HG03469 (cell line): ENCODE results near the gene MAML3.

ENCODE experiments used
- ATAC-seq: cut with Tn5 transposase; IDR thresholded peaks from one replicate; pipeline ENCODE4 v1.9.1; 2021; ENCODE audit warnings: mild to moderate bottlenecking, moderate library complexity, moderate number of reproducible peaks; ENCODE audit not compliant: unreplicated experiment

The MAML3 gene

DNA sequence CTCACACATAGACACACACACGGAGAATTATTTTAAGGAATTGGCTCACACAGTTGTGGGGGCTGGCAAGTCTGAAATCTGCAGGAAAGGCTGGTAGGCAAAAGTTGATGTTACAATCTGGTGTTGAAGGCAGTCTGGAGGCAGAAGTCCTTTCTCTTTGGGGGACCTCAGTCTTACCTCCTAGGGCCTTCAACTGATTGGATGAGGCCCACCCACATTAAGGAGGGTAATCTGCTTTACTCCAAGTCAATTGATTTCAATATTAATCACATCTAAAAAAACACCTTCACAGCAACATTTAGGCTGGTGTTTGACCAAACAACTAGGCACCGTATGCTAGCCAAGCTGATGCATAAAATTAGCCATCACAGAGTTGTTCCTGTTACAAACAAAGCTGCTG lies 477.6 kb downstream of the MAML3 start:
- no peak for ATAC-seq

DNA sequence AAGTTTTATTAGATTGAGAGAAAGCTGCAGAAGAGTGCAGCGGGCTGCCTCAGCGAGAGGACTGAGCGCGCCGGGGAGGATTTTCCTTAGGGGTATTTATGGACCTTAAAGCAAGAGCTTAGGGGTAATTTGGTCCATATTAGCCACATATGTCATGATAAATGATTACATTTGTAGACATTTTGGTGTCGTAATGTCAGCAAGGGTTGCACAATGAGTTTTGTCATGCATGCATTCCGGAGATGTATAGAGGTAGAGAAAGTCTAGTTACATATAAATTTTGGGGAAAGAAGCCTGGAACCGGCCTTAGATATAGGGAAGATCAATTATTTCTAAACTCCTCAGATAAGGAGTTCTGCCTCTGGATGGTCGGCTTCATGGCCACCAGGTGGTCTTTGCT lies 478.3 kb downstream of the MAML3 start:
- no peak for ATAC-seq

DNA sequence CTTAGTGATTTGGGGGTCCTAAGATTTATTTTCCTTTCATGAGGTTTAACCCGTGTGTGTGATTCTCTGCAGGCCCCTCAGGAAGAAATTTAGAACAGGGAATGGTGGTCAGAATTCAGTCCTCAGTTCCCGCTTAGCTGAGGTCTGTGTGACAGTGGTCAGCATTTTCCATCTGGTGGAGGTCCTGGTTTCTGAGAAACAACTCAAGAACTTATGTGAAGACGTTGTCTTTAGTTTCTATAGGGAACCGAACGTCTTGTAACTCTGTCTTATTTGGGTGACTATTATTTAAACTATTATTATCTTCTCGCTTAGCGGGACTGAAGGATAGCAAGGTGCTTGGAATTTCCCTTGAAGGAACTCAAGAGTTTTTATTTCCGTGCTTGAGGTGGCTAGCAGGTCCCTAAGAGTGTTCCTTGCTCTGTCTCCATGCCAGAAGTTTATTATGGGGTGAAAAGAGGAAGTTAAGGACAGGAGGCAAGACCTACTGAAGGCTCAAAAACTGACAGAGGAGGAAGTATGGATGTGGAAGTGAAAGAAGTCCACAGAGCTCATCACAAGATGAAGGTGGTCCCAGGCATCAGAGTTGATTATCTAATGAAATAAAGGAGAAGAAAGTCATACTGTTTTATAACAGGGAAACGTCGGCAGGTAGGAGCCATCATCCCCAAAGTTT lies 479.0 kb downstream of the MAML3 start:
- peak; percentile 52 for ATAC-seq

DNA sequence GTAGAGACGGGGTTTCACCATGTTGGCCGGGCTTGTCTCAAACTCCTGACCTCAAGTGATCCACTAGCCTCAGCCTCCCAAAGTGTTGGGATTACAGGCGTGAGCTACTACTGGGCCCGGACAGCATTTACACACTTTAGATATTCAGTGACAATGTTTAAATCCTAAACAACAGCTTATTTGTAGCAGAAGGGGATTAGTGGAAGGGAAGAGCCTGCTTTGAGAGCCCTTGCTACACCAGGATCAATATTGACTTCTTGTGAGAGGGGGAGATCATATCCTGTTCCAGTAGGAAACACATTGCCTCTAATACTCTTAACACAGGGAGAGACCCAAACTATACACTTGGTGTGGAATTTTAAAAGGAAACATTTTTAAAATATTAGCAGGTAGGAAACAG lies 481.3 kb downstream of the MAML3 start:
- ATAC-seq, result no peak

DNA sequence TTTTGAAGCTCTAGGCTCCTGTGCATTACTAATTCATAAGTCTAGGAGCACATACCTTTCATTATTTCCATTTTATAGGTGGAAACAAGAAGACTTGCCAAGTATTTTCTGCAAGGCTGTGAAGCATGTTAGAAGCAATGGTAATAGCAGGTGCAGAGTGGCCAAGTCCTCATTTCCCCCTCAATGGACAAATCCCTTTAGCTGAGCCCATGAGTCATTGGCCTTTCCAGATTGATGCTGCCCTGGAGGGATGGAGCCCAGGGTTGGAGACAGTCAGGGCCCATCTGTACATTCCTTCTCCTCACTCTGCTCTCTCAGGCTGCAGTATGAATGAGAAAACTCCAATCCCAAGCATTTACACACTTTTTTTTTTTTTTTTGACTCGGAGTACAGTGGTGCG lies 481.8 kb downstream of the MAML3 start:
- ATAC-seq, result no peak

DNA sequence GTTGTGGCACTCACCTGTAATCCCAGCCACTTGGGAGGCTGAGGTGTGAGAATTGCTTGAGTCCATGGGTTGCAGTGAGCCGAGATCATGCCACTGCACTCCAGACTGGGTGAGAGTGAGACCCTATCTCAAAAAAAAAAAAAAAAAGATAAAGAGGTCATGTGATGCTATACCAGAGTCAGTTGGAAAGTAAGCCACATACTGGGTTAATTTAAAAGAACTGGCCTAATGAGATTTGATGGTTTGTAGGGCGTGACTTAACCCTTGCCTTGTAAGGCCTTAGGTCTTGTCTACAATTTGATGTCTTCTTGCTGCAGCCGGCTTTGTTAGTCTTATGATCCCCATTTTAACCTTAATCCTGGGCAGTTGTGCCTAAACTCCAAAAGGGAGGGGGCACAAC lies 483.2 kb downstream of the MAML3 start:
- ATAC-seq, result no peak

DNA sequence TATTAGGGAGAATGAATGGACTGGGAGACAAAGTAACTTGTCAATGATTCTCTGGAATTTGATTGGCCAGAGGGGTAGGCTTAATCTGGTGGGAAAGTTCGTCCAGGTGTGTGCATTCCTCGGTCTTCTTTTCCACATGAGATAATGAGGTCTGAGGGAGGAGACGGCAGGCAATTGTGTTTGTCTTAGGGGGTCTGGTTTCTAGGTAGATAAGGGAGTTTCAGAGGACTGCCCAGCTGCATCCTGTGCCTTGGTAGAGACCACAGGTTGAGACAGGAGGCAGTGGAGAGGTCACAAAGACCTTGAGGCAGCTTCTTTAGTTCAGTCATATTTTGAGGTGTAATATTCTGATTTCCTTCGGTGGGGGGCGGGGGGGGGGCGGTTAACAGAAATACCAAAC lies 484.1 kb downstream of the MAML3 start:
- ATAC-seq, result no peak

DNA sequence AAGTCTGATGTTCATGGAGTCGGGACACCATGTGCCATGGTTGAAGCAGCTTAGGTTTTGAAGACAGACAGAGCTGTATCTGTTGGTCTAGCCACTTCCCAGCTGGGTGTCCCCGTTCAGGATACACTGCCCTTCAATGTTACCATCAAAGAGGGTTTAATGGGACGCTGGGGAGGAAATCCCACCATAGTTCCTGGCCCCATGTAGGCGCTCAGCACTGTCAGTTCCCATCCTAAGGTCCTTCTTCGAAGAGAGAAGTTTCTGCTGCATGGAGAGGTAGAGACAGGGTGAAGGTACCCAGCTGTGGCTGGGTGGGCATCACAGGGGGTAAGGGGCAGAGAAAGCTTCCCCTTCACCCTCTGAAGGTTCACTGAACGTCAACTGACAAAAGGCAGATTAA lies 484.6 kb downstream of the MAML3 start:
- no peak for ATAC-seq

DNA sequence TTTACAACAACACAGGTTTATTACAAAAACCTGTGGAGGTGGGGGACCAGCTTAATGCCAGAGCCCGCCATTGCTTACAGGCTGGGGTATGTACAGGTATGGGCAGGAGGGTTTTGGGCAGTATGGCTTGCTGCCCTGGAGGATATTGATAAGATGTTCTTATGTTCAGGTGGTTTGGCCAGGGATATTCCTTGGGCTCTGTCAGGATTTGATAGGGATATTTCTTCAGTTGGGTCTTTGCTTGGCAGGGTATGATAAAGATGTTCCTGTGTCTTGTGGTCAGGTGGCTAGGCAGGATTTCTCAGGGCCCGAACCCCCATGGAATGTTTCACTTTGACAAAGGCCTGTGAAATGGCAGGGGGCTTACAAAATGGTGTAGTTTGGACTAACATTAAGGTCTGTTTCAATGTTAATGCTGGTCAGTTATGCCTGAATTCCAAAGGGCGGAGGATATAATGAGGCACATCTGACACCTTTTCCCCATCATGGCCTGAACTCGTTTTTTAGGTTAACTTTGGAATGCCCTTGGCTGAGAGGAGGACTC lies 485.3 kb downstream of the MAML3 start:
- ATAC-seq, result no peak

DNA sequence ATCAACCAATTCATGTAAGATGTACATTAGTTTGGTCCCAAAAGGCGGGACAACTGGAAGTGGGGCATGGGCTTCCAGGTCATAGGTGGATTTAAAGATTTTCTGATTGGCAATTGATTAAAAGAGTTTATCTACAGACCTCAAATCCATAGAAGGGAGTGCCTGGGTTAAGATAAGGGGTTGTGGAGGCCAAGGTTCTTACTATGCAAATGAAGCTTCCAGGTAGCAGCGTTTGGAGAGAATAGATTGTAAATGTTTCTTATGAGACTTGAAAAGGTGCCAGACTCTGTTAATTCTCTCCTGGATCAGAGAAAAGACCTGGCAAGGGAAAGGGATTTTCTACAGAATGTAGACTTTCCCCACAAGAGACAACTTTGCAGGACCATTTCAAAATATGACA lies 485.9 kb downstream of the MAML3 start:
- ATAC-seq, result no peak
